Thoracic aorta (tissue), 2 donors: Measurements from ENCODE around the gene CUEDC2. TPM values are rescaled to one million over a fixed set of nuclear protein-coding genes. Genes with fewer than 3 reads are reported as not detected.

Source experiments
- ATAC-seq: fragments of 150-250 bp; one replicate; pipeline ENCODE4 v1.8.0; 2017; ENCODE audit warnings: low read depth; ENCODE audit not compliant: insufficient number of reproducible peaks, low FRiP score
- DNase-seq: peaks from one replicate; pipeline ENCODE4 v3.0.0-alpha.2; 2020; ENCODE audit warnings: low spot score
- H3K27ac ChIP-seq, 2 donors: fragments of 200-600 bp; sonication (generic); 1 replicate in 1 of 2; 2 replicates in 1 of 2; pipeline ENCODE4 v1.5.1; 2016; ENCODE audit warnings: mild to moderate bottlenecking in 2 of 2, moderate library complexity in 2 of 2
- H3K27me3 ChIP-seq: fragments of 200-600 bp; sonication (generic); replicated peaks from 2 replicates; pipeline ENCODE4 v1.6.0; 2016; ENCODE audit warnings: mild to moderate bottlenecking; ENCODE audit not compliant: insufficient read depth
- H3K36me3 ChIP-seq: fragments of 200-600 bp; sonication (generic); one replicate; pipeline ENCODE4 v1.5.1; 2016
- H3K4me1 ChIP-seq, 2 donors: fragments of 200-600 bp; sonication (generic); 1 replicate in 1 of 2; 2 replicates in 1 of 2; pipeline versions ENCODE4 v1.5.1 to v1.6.0; 2016; ENCODE audit warnings: low read depth in 2 of 2, mild to moderate bottlenecking in 1 of 2; ENCODE audit not compliant: control insufficient read depth in 1 of 2
- H3K4me3 ChIP-seq: fragments of 200-600 bp; sonication (generic); 2 replicates; pipeline ENCODE4 v1.5.1; 2016; ENCODE audit warnings: mild to moderate bottlenecking
- H3K9me3 ChIP-seq: fragments of 200-600 bp; sonication (generic); 2 replicates; pipeline ENCODE4 v1.5.1; 2016
- total RNA-seq, 2 donors: library from RNA; depleted of rRNA; stranded (reverse); fragments of >200 nt; gene quantifications; one replicate each; pipeline versions ENCODE4 v1.1.0 to v1.2.3, GENCODE V29; 2016
- TF ChIP-seq, protein P1 (sequence below): fragments of 200-600 bp; sonication (generic); IDR thresholded peaks from one replicate; pipeline ENCODE4 v1.5.1; 2019; ENCODE audit warnings: antibody characterized with exemption

CUEDC2 gene
- total RNA-seq, 2 donors from 2014 or later: 40.8 to 53.2 TPM

DNA sequence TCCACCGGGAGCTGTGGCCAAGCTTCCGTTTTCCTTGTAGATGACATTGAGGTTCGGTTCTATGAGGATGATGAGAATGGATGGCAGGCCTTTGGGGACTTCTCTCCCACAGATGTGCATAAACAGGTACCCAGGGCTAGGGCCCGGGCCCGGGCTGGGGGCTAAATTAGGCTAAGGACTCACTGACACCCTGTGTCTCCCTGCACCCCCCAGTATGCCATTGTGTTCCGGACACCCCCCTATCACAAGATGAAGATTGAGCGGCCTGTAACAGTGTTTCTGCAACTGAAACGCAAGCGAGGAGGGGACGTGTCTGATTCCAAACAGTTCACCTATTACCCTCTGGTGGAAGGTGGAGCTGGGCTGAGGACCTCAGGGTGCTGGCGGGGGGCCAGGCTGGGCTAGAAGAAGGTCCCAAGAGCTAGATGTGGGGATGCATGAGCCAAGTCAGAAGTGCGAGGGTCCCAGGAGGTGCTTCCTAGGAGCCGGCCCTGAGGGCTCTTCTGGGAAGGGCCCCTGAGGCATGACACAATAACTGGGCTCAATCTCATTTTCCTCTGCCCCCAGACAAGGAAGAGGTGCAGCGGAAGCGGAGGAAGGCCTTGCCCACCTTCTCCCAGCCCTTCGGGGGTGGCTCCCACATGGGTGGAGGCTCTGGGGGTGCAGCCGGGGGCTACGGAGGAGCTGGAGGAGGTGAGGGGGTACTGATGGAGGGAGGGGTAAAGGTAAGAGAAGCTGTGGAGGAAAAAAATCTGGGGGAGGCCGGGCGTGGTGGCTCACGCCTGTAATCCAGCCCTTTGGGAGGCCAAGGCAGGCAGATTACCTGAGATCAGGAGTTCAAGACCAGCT lies 34.0 kb downstream of the CUEDC2 start:
- TF ChIP-seq, protein P1, sequence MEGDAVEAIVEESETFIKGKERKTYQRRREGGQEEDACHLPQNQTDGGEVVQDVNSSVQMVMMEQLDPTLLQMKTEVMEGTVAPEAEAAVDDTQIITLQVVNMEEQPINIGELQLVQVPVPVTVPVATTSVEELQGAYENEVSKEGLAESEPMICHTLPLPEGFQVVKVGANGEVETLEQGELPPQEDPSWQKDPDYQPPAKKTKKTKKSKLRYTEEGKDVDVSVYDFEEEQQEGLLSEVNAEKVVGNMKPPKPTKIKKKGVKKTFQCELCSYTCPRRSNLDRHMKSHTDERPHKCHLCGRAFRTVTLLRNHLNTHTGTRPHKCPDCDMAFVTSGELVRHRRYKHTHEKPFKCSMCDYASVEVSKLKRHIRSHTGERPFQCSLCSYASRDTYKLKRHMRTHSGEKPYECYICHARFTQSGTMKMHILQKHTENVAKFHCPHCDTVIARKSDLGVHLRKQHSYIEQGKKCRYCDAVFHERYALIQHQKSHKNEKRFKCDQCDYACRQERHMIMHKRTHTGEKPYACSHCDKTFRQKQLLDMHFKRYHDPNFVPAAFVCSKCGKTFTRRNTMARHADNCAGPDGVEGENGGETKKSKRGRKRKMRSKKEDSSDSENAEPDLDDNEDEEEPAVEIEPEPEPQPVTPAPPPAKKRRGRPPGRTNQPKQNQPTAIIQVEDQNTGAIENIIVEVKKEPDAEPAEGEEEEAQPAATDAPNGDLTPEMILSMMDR: no peak
- Histone ChIP-seq H3K9me3 (no peaks in the 10 kb centered on the region), H3K36me3 (peaks cover 12% of the 10 kb centered on the region), H3K4me1 (peaks cover 15 to 31% of the 10 kb centered on the region in 2 donors), H3K27me3 (no peaks in the 10 kb centered on the region), H3K4me3 (peak overlapping the region; percentile 85), H3K27ac (peak overlapping the region in 1 of 2 donors; percentile 73)
- DNase-seq: no peak
- ATAC-seq: no peak

DNA sequence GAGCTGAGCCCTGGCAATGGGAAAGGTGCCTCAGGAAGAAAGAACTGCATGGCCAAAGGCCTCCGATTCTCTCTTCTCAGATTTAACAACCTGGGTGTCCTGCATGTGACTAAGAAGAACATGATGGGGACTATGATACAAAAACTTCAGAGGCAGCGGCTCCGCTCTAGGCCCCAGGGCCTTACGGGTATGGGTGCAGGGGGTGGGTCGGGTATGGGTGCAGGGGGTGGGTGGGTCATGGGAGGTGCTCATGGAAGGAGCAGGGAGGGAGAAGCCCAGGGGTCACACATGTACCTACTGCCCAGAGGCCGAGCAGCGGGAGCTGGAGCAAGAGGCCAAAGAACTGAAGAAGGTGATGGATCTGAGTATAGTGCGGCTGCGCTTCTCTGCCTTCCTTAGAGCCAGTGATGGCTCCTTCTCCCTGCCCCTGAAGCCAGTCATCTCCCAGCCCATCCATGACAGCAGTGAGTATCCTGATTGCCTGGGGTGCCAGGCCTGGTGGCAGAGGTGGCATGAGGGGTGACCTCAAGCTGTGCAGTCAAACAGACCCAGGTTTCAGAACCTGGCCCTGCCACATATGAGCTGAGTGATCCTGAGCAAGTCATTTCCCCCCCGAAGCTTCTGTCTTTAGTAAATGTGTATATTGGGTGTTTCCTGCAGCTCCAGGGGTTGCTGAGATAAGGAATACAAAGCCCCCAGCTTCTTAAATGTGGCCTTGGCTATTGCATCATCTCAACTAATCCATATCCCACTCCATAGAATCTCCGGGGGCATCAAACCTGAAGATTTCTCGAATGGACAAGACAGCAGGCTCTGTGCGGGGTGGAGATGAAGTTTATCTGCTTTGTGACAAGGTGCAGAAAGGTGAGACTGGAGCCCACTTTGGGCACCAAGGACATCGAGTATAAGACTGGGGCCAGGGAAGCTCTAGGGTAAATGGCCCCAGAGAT lies 34.9 kb downstream of the CUEDC2 start:
- Histone ChIP-seq H3K4me3 (no peak overlapping the region), H3K9me3 (no peaks in the 10 kb centered on the region), H3K27me3 (no peaks in the 10 kb centered on the region), H3K27ac (no peak overlapping the region), H3K36me3 (peaks cover 11% of the 10 kb centered on the region), H3K4me1 (peaks cover 15 to 34% of the 10 kb centered on the region in 2 donors)
- TF ChIP-seq, protein P1: no peak
- DNase-seq (no peak), ATAC-seq (no peak)

DNA sequence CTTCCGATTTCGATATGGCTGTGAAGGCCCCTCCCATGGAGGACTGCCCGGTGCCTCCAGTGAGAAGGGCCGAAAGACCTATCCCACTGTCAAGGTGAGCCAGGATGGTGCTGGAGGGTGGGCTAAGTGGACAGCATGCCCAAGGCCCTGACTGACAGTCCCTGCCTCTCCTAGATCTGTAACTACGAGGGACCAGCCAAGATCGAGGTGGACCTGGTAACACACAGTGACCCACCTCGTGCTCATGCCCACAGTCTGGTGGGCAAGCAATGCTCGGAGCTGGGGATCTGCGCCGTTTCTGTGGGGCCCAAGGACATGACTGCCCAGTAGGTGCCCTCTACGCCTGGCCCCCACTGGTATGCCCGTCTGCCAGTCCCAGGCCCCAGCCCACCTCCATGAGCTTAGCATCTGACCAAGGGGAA lies 35.6 kb downstream of the CUEDC2 start:
- TF ChIP-seq, protein P1: no peak
- H3K27me3 ChIP-seq: no peaks in the 10 kb centered on the region
- DNase-seq (no peak), ATAC-seq (no peak)
- peaks cover 7% of the 10 kb centered on the region for H3K36me3 ChIP-seq
- peak overlapping the region; percentile 87 for H3K4me3 ChIP-seq
- peak overlapping the region in 1 of 2 donors; percentile 92 for H3K27ac ChIP-seq
- no peaks in the 10 kb centered on the region for H3K9me3 ChIP-seq
- peaks cover 15 to 34% of the 10 kb centered on the region in 2 donors for H3K4me1 ChIP-seq

DNA sequence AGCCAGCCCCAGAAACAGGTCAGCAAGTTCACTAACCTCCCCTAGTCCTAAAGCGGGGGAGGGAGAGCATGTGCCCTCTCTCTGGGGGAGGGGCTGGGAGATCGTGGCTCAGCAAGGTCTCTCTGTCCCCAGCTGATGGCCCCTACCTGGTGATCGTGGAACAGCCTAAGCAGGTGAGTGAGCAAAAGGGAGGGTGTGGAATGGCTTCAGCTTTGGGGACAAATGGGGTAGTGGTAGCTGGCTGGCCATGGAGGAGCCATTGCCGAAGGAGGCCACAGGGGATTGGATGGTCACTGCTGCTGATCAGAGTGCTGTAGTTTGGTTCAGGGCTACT lies 36.1 kb downstream of the CUEDC2 start:
- DNase-seq (no peak), ATAC-seq (no peak)
- Histone ChIP-seq H3K4me3 (peak overlapping the region; percentile 87), H3K4me1 (peaks cover 15 to 34% of the 10 kb centered on the region in 2 donors), H3K9me3 (no peaks in the 10 kb centered on the region), H3K36me3 (peaks cover 2% of the 10 kb centered on the region), H3K27ac (peak overlapping the region; percentile 92 to 96), H3K27me3 (no peaks in the 10 kb centered on the region)
- TF ChIP-seq, protein P1: no peak
